Activated naive CD4-positive, alpha-beta T cell treated with anti-CD3 and anti-CD28 coated beads, Interleukin-2, amount 50 U/mL, for 72 hours (primary cell): ENCODE results near the gene SLC8A3. TPM values are rescaled to one million over a fixed set of nuclear protein-coding genes. Genes with fewer than 3 reads are reported as not detected.

Experiments used
- ATAC-seq, 2 donors: fragments of 150-1000 bp; cut with Tn5 transposase; 2 replicates each; pipeline ENCODE4 v1.10.0; 2021; ENCODE audit warnings: mild to moderate bottlenecking in 2 of 2, moderate library complexity in 2 of 2
- DNase-seq, 2 donors: peaks; one replicate each; pipeline ENCODE4 v3.0.0; 2021 to 2022; ENCODE audit warnings: low spot score in 2 of 2
- H3K27ac Mint-ChIP-seq, 2 donors: one replicate each; pipeline ENCODE4 v1.8.0; 2022; ENCODE audit warnings: mild to moderate bottlenecking in 2 of 2, mixed read lengths in 2 of 2
- H3K36me3 Mint-ChIP-seq, 2 donors: one replicate each; pipeline ENCODE4 v1.8.0; 2022; ENCODE audit warnings: mixed read lengths in 2 of 2
- H3K9me3 Mint-ChIP-seq, 2 donors: one replicate each; pipeline ENCODE4 v1.8.0; 2022; ENCODE audit warnings: mixed read lengths in 2 of 2
- total RNA-seq, 2 donors: library from RNA; stranded (reverse); gene quantifications; one replicate each; pipeline ENCODE4 v1.2.3, GENCODE V29; 2022

The SLC8A3 gene
- total RNA-seq, 2 donors from 2014 or later: 0.09 to 2.4 TPM

- Mint-ChIP-seq H3K9me3 (no peaks in the 10 kb centered on the region), H3K27ac (no peak overlapping the region), H3K36me3 (no peaks in the 10 kb centered on the region)
- ATAC-seq: no peak
- no peak for DNase-seq
Observed at GRCh38 chr14:70008284-70009262, 180.2 kb downstream of the SLC8A3 start.

GRCh38 chr14:70006699-70007098, 182.1 kb downstream of the SLC8A3 start:
- H3K9me3 Mint-ChIP-seq: no peaks in the 10 kb centered on the region
- no peak for ATAC-seq
- DNase-seq: no peak
- no peaks in the 10 kb centered on the region for H3K36me3 Mint-ChIP-seq
- no peak overlapping the region for H3K27ac Mint-ChIP-seq

GRCh38 chr14:70005281-70005805, 183.4 kb downstream of the SLC8A3 start:
- no peak overlapping the region for H3K27ac Mint-ChIP-seq
- no peak for DNase-seq
- ATAC-seq: no peak
- H3K36me3 Mint-ChIP-seq: no peaks in the 10 kb centered on the region
- no peaks in the 10 kb centered on the region for H3K9me3 Mint-ChIP-seq

DNA sequence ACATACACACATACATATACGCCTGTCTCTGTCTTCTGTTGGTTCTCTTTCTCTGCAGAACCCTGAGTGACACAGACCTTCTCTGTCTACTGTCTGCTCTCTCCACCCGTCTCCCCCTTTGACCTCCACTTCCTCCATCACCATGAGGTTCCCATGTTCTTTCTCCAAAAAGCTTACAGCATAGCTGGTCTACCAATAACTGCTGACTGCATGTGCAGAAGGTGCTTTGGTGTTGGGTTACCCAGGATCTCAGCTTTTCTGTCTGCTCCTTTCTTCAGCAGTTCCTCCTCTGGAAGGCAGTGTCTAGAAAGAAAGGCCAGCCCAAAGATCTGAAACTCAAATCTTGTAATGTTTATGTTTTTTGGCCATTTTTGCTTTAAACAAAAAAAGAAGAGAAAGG, 184.0 kb downstream of the SLC8A3 start:
- DNase-seq (no peak), ATAC-seq (no peak)
- Mint-ChIP-seq H3K9me3 (no peaks in the 10 kb centered on the region), H3K36me3 (no peaks in the 10 kb centered on the region), H3K27ac (no peak overlapping the region)

GRCh38 chr14:70002589-70003346, 186.0 kb downstream of the SLC8A3 start:
- no peak for ATAC-seq
- DNase-seq: no peak
- H3K27ac Mint-ChIP-seq: no peak overlapping the region
- H3K9me3 Mint-ChIP-seq: no peaks in the 10 kb centered on the region
- no peaks in the 10 kb centered on the region for H3K36me3 Mint-ChIP-seq

DNA sequence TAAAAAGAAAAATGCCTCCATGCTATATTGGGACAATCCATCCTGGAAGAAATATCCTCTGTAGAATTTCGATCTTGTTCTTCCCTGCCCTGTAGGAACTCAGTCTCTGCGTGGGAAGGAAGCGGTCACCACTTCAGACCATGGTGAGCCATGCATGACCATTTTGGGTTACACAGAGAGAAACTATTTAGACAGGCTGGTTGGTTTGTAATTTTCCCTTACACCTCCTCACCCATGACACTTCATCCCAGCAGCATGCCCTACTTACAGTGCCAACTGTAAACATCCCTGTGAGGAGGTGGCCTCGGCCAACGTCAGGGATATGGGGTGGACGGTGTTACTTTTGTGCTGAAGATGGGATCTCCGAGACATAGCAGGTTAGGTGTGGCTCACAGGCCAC, 188.2 kb downstream of the SLC8A3 start:
- Mint-ChIP-seq H3K36me3 (no peaks in the 10 kb centered on the region), H3K27ac (no peak overlapping the region), H3K9me3 (no peaks in the 10 kb centered on the region)
- ATAC-seq (no peak), DNase-seq (no peak)

- Mint-ChIP-seq H3K9me3 (no peaks in the 10 kb centered on the region), H3K27ac (no peak overlapping the region), H3K36me3 (no peaks in the 10 kb centered on the region)
- DNase-seq (no peak), ATAC-seq (no peak)
Observed at GRCh38 chr14:69999261-69999674, 189.5 kb downstream of the SLC8A3 start.

DNA sequence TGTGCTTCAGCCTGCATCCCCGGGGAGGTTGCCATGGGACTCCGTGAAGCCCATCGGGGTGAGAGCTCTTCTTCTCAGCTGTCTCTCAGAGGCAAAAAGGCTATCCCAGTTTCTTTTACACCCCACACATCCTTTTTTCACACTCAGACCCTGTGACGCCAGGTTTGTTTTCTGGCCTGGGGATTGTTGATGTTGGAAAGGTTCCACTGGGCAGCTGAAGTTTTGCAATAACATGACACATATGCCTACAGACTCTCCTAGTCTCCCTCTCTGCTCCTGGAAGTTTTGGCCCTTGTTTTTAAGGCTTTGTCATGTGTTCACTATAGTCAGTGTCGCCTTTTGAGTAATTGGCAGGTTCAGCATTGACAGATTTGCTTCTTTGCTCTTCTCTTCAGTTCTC, 190.9 kb downstream of the SLC8A3 start:
- no peak for ATAC-seq
- Mint-ChIP-seq H3K36me3 (no peaks in the 10 kb centered on the region), H3K9me3 (no peaks in the 10 kb centered on the region), H3K27ac (no peak overlapping the region)
- DNase-seq: no peak

GRCh38 chr14:69996216-69996615, 192.5 kb downstream of the SLC8A3 start:
- Mint-ChIP-seq H3K36me3 (no peaks in the 10 kb centered on the region), H3K9me3 (no peaks in the 10 kb centered on the region), H3K27ac (no peak overlapping the region)
- DNase-seq (no peak), ATAC-seq (no peak)

Other genes with a start within 250 kb of the SLC8A3 start
- gene COX16, start 170.7 kb upstream of the SLC8A3 start, total RNA-seq: 10 to 100 TPM; 46.5 to 69.4 TPM
- gene SYNJ2BP, start 228.1 kb upstream of the SLC8A3 start, total RNA-seq: 1 to 10 TPM; 4.1 to 4.6 TPM